Body of pancreas (tissue), 4 donors: Measurements from ENCODE around the gene ESRRG.

Experiments used
- CTCF ChIP-seq, 7 experiments: fragments of 450-650 bp in 4 of 7; fragments of 200-600 bp in 3 of 7; sonication (generic) in 3 of 7; IDR thresholded peaks; one replicate each; pipeline ENCODE4 v1.5.1; 2016 to 2019; ENCODE audit warnings: antibody characterized with exemption in 7 of 7
- POLR2A ChIP-seq, 3 donors: fragments of 450-650 bp; IDR thresholded peaks; one replicate each; pipeline ENCODE4 v1.6.1; 2016; ENCODE audit warnings: antibody characterized with exemption in 3 of 3, mild to moderate bottlenecking in 2 of 3

- TF ChIP-seq POLR2A (IDR thresholded peaks at IDR 0.05) (no peak), CTCF (IDR thresholded peaks at IDR 0.05) (no peak)
These were observed 188.2 kb downstream of the ESRRG start for GRCh38 chr1:216535059-216535458.
